GM19324 (cell line): ENCODE data around the gene CASP3.
"Not testable (repeated sequence)": the region's sequence is repeated elsewhere in the genome, so short reads cannot be mapped to it uniquely, and the experiment has no call there.

Experiments
- ATAC-seq: cut with Tn5 transposase; IDR thresholded peaks from one replicate; pipeline ENCODE4 v1.9.1; 2021; ENCODE audit warnings: mild to moderate bottlenecking, moderate library complexity; ENCODE audit not compliant: unreplicated experiment, low FRiP score

Gene CASP3

DNA sequence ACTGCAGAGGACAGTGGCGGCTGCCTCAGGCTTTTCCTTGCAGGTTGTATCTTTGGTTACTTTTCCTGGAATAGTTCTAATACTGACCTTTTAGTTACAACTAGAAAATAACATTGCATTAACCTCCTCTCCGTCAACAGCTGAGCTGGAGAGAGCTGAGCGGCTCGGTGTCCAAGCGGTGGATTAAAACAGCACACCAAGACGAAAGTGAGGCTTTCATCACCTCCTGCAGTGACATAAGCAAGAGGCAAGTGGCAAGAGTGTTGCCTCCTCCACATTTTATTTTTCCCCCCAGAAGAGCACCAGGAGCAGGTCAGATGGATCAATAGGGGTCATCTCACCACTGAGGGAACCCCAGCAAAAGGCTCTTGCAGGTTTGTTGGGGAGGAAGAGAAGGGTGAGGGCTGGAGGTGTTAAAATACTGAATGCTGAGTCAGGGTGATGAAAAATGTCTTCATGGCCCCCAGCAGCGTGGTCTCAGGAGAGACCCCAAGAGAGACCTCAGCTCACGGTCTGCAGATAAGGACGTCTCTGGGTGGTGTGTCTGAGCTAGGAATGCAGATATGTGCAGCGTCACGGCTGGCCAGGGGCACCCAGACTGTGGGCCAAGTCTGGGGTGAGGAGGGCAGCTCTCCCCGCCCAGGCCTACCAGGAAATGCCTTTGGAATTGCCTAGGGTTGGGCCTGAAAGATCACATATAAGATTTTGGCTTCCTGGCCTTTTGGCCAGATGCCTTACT, 50.3 kb downstream of the CASP3 start:
- ATAC-seq, result no peak

DNA sequence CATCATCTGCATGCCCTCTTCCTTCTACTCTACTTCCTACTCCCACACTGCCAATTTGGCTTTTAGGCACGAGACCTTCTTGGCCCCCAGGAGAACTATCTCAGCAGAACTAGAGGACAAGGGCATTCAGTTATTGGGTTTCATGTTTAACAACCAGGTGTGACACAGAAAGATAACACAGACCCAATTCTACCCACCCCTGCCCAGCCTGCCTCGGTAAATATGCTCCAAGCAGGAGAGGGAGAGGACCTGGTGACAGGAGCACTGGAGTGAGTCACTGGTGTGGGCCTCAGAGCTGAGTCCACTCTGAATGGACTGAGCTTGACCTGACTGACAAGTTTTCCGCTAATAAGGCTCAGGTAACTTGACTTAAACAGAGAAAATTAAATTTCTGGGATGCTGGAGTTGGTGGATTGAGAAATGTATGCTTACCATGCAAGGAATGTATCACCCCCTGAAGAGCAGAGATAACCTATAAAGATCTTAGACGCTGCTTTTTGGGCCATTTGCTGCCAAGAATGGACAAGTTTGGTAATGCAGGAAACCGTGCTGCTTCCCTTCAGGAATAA, 52.5 kb downstream of the CASP3 start:
- no peak for ATAC-seq

DNA sequence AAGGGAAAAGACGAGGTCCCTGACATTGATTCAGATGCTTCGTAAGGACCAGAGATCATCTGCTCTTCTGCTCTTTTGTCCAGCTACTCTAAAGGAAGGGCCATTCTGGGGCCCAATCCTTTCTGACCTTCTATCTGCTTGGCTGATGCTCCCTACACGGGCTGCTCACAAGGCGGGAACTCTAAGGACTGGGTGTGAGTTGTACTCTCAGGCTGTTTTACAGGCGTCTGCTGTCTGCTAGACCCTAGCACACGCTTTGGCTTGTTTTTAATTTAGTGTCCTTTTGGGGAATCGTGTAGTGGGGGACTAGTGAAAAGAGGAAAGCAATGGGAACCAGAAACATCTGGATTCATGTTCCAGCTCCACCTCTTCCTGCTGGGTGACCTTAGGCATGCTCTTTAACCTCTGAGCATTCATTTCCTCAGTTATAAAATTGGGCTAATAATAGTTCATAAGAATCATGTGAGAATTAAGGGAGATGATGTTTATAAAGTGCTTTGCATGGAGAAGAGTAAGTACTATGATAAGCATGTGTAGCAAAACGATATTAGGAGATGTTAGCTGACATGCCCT, 53.1 kb downstream of the CASP3 start:
- ATAC-seq, result no peak

DNA sequence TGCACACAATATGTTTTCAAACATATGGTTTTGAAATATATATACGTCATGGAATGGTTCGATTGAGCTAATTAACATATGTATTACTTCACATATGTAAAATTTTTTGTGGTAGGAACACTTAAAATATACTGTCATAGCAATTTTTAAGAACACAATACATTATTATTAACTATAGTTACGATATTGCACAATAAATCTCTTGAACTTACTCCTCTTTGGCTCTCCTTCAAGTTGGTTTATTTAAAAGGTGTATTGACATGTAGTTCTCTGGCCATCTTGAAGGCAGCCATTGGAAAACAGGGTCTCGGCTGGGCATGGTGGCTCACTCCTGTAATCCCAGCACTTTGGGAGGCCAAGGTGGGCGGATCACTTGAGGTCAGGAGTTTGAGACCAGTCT, 53.8 kb downstream of the CASP3 start:
- no peak for ATAC-seq

DNA sequence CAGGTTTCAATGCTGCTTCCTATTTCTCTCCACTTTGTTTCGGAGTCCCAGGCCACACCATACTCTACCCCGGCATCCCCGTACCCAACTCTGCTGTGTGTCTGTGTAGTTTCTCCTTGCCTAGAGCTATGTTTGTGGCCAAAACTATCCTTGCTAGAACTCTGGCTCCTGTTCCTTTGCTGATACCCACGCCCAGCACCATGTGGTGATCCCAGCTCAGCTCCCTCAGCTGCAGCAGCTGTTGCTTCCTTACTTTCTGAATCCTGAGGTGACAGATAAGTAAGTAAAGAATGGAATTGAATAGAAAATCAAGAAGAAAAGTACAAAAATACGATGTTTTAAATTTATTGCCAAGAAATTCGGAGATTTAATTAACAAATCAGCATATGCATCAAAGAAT, 55.8 kb downstream of the CASP3 start:
- ATAC-seq, result no peak

DNA sequence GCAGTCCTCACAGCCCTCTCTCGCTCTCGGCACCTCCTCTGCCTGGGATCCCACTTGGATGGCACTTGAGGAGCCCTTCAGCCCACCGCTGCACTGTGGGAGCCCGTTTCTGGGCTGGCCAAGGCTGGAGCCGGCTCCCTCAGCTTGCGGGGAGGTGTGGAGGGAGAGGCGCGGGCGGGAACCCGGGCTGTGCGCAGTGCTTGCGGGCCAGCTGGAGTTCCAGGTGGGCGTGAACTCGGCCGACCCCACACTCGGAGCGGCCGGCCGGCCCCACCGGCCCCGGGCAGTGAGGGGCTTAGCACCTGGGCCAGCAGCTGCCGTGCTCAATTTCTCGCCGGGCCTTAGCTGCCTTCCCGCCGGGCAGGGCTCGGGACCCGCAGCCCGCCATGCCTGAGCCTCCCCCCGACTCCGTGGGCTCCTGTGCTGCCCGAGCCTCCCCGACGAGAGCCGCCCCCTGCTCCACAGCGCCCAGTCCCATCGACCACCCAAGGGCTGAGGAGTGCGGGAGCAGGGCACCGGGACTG, 57.4 kb downstream of the CASP3 start:
- ATAC-seq, result not testable (repeated sequence)

DNA sequence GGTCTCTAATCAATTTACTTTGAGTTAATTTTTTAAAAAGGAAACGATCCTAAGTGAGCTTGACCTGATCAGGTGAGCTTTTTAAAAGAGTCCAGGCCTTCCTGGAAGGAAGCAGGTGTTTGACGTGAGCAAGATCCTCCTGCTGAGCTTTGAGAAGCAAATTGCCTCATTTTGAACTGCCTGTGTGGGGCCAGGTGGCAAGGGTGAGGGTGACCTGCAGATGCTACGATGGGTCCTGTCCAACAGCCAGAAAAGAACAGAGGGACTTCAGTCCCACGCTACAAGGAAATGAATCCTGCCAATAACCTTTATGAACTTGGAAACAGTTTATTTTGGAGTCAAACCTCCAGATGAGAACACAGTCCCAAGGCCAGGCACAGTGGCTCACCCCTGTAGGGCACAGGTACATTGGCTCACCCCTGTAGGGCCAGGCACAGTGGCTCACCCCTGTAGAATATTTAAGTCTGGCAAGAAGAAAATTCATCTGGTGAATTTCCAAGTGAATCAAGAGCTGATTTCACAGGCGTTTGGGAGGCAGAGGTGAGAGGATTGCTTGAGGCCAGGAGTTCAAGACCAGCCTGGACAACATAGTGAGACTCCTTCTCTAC, 58.1 kb downstream of the CASP3 start:
- no peak for ATAC-seq

DNA sequence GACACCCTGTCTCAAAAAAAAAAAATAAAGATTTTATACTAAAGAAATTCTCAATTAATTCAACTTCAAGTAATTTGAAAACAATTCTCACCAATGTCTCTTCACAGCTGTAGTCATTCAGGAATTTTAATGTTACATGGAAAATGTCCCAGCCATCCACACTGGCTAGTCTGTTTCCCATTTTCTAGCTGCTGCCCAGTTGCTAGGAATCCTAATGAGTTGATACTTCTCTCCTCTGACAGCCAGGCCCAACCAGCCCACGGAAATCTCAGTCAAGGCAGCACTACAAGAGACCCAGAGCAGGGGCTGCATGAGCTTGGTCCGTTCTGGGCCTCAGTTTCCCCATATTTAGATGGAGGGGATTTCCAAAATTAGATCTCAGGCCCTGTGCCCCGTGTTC, 59.1 kb downstream of the CASP3 start:
- ATAC-seq, result no peak

DNA sequence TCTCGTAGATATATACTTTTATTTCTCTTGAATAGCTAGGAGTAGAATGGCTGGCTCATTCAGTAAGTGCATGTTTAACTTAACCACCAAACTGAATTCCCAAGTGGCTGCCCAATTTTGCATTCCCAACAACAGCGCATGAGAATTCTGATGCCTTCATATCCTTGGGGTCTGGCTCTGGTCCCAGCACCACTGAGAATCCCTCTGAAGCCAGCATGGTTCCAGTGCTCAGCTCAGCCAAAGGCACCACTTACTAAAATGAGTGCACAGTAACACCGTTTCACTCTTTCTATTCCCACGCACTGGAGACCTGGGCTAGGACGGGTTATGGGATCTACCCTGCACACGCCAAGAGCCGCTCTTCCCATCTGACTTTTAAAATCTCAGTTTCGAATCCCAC, 60.4 kb downstream of the CASP3 start:
- ATAC-seq, result no peak

DNA sequence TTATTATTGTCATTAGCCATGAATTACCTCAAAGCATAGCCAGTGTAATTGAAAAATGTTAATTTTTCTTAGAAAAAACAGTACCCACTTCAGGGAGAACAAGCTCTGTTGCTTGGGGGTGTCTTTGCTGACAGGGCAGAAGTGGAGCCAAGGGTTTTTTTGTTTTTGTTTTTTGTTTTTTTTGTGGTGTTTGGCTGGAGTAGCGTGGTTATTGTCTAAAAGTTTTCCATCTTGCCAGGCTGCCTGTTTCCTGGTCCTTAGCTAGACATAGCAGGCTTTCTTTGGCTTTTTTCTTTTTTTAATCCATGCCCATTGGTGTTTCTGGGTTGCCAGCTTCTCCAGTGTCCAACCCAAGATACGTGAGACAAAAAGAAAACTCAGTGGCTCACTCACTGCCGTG, 61.5 kb downstream of the CASP3 start:
- ATAC-seq, result no peak

DNA sequence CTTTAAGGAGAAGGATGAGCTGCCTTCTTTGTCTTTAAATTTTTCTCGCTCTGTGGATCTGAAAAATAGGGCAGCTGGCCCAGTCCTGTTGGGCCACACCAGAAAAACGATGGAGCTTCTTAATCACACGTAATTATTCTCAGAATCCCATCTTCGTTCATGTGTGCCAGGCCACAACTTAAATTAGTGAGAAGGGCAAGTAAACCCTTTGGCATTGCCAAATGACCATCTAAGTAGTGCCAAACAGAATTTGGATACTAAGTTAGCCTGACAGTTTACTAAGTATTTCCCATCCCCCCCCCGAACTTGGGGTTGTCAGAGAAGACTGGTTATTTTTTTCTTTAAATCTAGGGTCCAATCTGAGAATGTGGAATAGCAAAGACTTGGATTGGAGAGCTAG, 62.0 kb downstream of the CASP3 start:
- no peak for ATAC-seq

DNA sequence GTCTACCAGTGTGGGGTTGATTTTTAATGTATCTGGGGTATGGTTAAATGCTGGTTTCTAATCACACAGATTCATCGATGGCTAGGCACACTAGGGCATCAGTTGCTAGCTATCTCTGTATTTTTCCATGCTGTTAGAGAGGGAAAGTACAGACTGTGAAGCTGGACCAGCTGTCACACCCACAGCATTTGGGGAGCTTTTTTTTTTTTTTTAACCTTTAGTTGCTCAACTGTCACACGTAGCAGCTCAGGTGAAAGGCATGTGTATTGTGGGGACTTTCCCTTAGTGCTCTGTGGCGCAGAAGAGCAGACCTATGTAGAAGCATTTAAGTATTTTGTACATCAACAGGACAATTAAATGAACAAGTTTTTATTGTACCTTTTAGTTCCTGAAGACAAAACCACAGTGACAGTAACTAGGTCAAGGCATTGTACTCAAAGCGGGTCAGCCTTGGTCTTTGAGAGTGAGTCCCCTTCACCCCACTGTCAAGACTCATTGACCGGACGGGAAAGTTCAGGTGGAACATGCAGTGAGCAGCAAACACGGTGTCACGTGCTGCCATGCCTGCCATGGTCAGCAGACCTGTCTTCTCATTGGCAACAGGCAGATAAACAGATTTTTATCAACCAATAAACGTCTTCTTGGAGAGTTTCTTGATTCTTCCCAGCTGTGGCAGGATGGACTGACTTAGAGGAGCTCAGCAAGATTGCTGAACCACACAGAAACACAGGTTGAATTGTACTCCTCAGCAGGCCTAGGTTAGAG, 65.3 kb downstream of the CASP3 start:
- no peak for ATAC-seq
